Activated CD4-positive, alpha-beta T cell treated with anti-CD3 and anti-CD28 coated beads, Interleukin-10, Interleukin-2, amounts not matched to agents 100 ng/mL and 50 ng/mL, durations not matched to agents 16 hours and 8 hours (primary cell): ENCODE data around the gene TAC4.
"Not testable (repeated sequence)": the region's sequence is repeated elsewhere in the genome, so short reads cannot be mapped to it uniquely, and the experiment has no call there.

Source experiments
- DNase-seq: peaks from one replicate; pipeline ENCODE4 v3.0.0-alpha.2; 2020

The TAC4 gene

GRCh38 chr17:49842371-49842770 is 5.5 kb downstream of the TAC4 start:
- no peak for DNase-seq

GRCh38 chr17:49841548-49841947 is 6.3 kb downstream of the TAC4 start:
- DNase-seq, result no peak

GRCh38 chr17:49839455-49839854 is 8.4 kb downstream of the TAC4 start:
- DNase-seq, result no peak

GRCh38 chr17:49836111-49837030 is 11.5 kb downstream of the TAC4 start:
- DNase-seq, result no peak

GRCh38 chr17:49835472-49835871 is 12.4 kb downstream of the TAC4 start:
- DNase-seq, result no peak

- no peak for DNase-seq
These were observed 13.6 kb downstream of the TAC4 start for GRCh38 chr17:49834118-49834743.

GRCh38 chr17:49832840-49833599 is 14.8 kb downstream of the TAC4 start:
- no peak for DNase-seq

- no peak for DNase-seq
These were observed 17.3 kb downstream of the TAC4 start for GRCh38 chr17:49830605-49831004.

- no peak for DNase-seq
These were observed 18.8 kb downstream of the TAC4 start for GRCh38 chr17:49829026-49829425.

- not testable (repeated sequence) for DNase-seq
These were observed 19.5 kb downstream of the TAC4 start for GRCh38 chr17:49828325-49828724.

GRCh38 chr17:49825645-49826044 is 22.2 kb downstream of the TAC4 start:
- no peak for DNase-seq

- DNase-seq, result no peak
These were observed 24.3 kb downstream of the TAC4 start for GRCh38 chr17:49823614-49824013.

- no peak for DNase-seq
These were observed 25.0 kb downstream of the TAC4 start for GRCh38 chr17:49822829-49823228.

- no peak for DNase-seq
These were observed 26.0 kb downstream of the TAC4 start for GRCh38 chr17:49821916-49822315.

- no peak for DNase-seq
These were observed 26.4 kb downstream of the TAC4 start for GRCh38 chr17:49821466-49821865.

- DNase-seq, result no peak
These were observed 27.1 kb downstream of the TAC4 start for GRCh38 chr17:49820773-49821172.

GRCh38 chr17:49819651-49820050 is 28.2 kb downstream of the TAC4 start:
- DNase-seq, result no peak

- DNase-seq, result no peak
These were observed 28.7 kb downstream of the TAC4 start for GRCh38 chr17:49819138-49819537.

GRCh38 chr17:49817993-49818392 is 29.9 kb downstream of the TAC4 start:
- peak; percentile 72 for DNase-seq

GRCh38 chr17:49815761-49816281 is 32.0 kb downstream of the TAC4 start:
- DNase-seq, result no peak

GRCh38 chr17:49814781-49815529 is 32.9 kb downstream of the TAC4 start:
- DNase-seq, result no peak

- no peak for DNase-seq
These were observed 38.8 kb downstream of the TAC4 start for GRCh38 chr17:49809056-49809455.

GRCh38 chr17:49798738-49799137 is 49.1 kb downstream of the TAC4 start:
- DNase-seq, result no peak
